K562 (cell line): ENCODE results near the gene UCP1. TPM values are rescaled to one million over a fixed set of nuclear protein-coding genes. Genes with fewer than 3 reads are reported as not detected.

ENCODE experiments used
- ATAC-seq: fragments of 200-7000 bp; cut with Tn5 transposase; 3 replicates; pipeline ENCODE4 v1.9.1; 2020; ENCODE audit warnings: moderate library complexity
- BruUV-seq: library from RNA; stranded (reverse); fragments of 400-500 nt; replicated peaks from 2 replicates; lab custom pipeline; 2021; lab: Mats Ljungman, UMichigan
- CTCF ChIA-PET: fragments of 300-600 bp; formaldehyde crosslinking; extraction: SDS; loops from one replicate; lab custom pipeline; 2021; ENCODE audit warnings: low intra/inter-chr PET ratio; lab: Yijun Ruan, JAX
- POLR2A ChIA-PET: fragments of 300-600, 350-650 bp; sonication (Branson Sonifier 250); formaldehyde crosslinking; extraction: SDS; loops from one replicate; lab custom pipeline; 2021; ENCODE audit warnings: antibody characterized with exemption, inconsistent platforms; lab: Yijun Ruan, JAX
- DNase-seq, 4 experiments: peaks; one replicate each; pipeline versions ENCODE4 v3.0.0 to v3.0.0-alpha.2; 2011 to 2018; ENCODE audit warnings: low spot score in 3 of 4, mixed read lengths in 3 of 4; ENCODE audit errors: extremely low read depth in 1 of 4
- FAIRE-seq: peaks from 2 replicates; lab custom pipeline; 2011; peaks lifted over from hg19 to GRCh38; lab: Jason Lieb, UNC
- H2AFZ ChIP-seq: 2 replicates; pipeline ENCODE4 v1.6.0; 2011; ENCODE audit warnings: low read depth, low read length, control low read depth, inconsistent platforms
- H3K27ac ChIP-seq: fragments of 200-600 bp; 3 replicates; pipeline ENCODE4 v1.8.0; 2011; ENCODE audit warnings: low read depth, mild to moderate bottlenecking, control low read depth, inconsistent platforms, low read length, moderate library complexity, mixed read lengths; ENCODE audit errors: extremely low read depth
- H3K27me3 ChIP-seq, 2 experiments: fragments of 300-600 bp in 1 of 2; 2 replicates in 1 of 2; 3 replicates in 1 of 2; pipeline versions ENCODE4 v1.6.0 to v1.8.0; 2011; ENCODE audit warnings: inconsistent platforms in 2 of 2, low read length in 2 of 2, mild to moderate bottlenecking in 1 of 2, mixed read lengths in 1 of 2, moderate library complexity in 1 of 2; ENCODE audit not compliant: control insufficient read depth in 2 of 2, insufficient read depth in 2 of 2
- H3K36me3 ChIP-seq: fragments of 300-600 bp; 3 replicates; pipeline ENCODE4 v1.8.0; 2011; ENCODE audit warnings: mild to moderate bottlenecking, low read length, inconsistent platforms; ENCODE audit not compliant: control insufficient read depth, insufficient read depth
- H3K4me1 ChIP-seq, 2 experiments: fragments of 200-600 bp in 1 of 2; replicated peaks in 1 of 2; 2 replicates in 1 of 2; 3 replicates in 1 of 2; pipeline versions ENCODE4 v1.5.1 to v1.8.0; 2011; ENCODE audit warnings: inconsistent platforms in 2 of 2, low read length in 2 of 2, mild to moderate bottlenecking in 1 of 2, mixed read lengths in 1 of 2, moderate library complexity in 1 of 2; ENCODE audit not compliant: control insufficient read depth in 2 of 2, insufficient read depth in 2 of 2
- H3K4me2 ChIP-seq: 2 replicates; pipeline ENCODE4 v1.6.1; 2011; ENCODE audit warnings: low read length, control low read depth, inconsistent platforms, mixed read lengths; ENCODE audit not compliant: insufficient read depth
- H3K4me3 ChIP-seq: fragments of 200-600 bp; sonication (generic), shearing (Covaris generic); 2 replicates; pipeline ENCODE4 v1.5.1; 2016; ENCODE audit warnings: control low read depth, inconsistent platforms
- H3K79me2 ChIP-seq: fragments of 200-600 bp; 3 replicates; pipeline ENCODE4 v1.8.0; 2011; ENCODE audit warnings: low read length, inconsistent platforms; ENCODE audit not compliant: control insufficient read depth, insufficient read depth
- H3K9ac ChIP-seq, 2 experiments: 2 replicates each; pipeline versions ENCODE4 v1.6.0 to v1.6.1; 2011; ENCODE audit warnings: low read depth in 2 of 2, low read length in 2 of 2, control low read depth in 1 of 2, inconsistent platforms in 1 of 2, mild to moderate bottlenecking in 1 of 2, mixed read lengths in 1 of 2; ENCODE audit not compliant: insufficient read depth in 1 of 2
- H3K9me1 ChIP-seq: one replicate; pipeline ENCODE4 v1.6.0; 2011; ENCODE audit warnings: inconsistent platforms, mild to moderate bottlenecking, low read length, moderate library complexity; ENCODE audit not compliant: control insufficient read depth, insufficient read depth
- H3K9me3 ChIP-seq: replicated peaks from 2 replicates; pipeline ENCODE4 v1.5.1; 2011; ENCODE audit warnings: low read depth, low read length, inconsistent platforms; ENCODE audit not compliant: control insufficient read depth, insufficient read depth
- H4K20me1 ChIP-seq: replicated peaks from 2 replicates; pipeline ENCODE4 v1.6.1; 2011; ENCODE audit warnings: low read length, inconsistent platforms, mixed read lengths; ENCODE audit not compliant: control insufficient read depth, insufficient read depth
- ELF2 ChIP-seq: fragments of 250-450 bp; sonication (Bioruptor Pico); IDR thresholded peaks from 2 replicates; pipeline ENCODE4 v1.5.0; 2021; ENCODE audit warnings: mild to moderate bottlenecking
- GABPA ChIP-seq: fragments of 200-800 bp; sonication (Bioruptor generic); conservative IDR thresholded peaks from 2 replicates; pipeline ENCODE4 v1.6.1; 2016; ENCODE audit warnings: low read depth, missing genetic modification characterization, missing compliant biosample characterization
- IRF2 ChIP-seq: sonication (generic); formaldehyde crosslinking; IDR thresholded peaks from 2 replicates; pipeline ENCODE4 v1.8.1; 2022; ENCODE audit warnings: mild to moderate bottlenecking, missing genetic modification reagents
- JUND ChIP-seq, 2 experiments: IDR thresholded peaks; 2 replicates in 1 of 2; 3 replicates in 1 of 2; pipeline ENCODE4 v1.6.1; 2011; ENCODE audit warnings: borderline replicate concordance in 2 of 2, low read depth in 2 of 2, low read length in 2 of 2, improper control_type of control experiment in 1 of 2, missing biosample characterization in 1 of 2, missing genetic modification characterization in 1 of 2, missing genetic modification reagents in 1 of 2
- SOX6 ChIP-seq: fragments of 450-650 bp; IDR thresholded peaks from 2 replicates; pipeline ENCODE4 v1.6.1; 2014; ENCODE audit warnings: mild to moderate bottlenecking
- ZNF407 ChIP-seq: fragments of 450-650 bp; IDR thresholded peaks from 2 replicates; pipeline ENCODE4 v1.6.1; 2016; ENCODE audit warnings: low read depth
- ZNF518B ChIP-seq: fragments of 250-450 bp; sonication (Bioruptor Pico); IDR thresholded peaks from 2 replicates; pipeline ENCODE4 v1.5.0; 2021; ENCODE audit warnings: mild to moderate bottlenecking, moderate library complexity
- ZNF77 ChIP-seq: fragments of 250-450 bp; sonication (Bioruptor Pico); IDR thresholded peaks from 2 replicates; pipeline ENCODE4 v1.5.0; 2020
- WGBS: fragments of 100-300 bp; shearing (Covaris generic); methylation state at CpG from one replicate; pipeline ENCODE4 v1.1.6; 2016; ENCODE audit warnings: low coverage, mixed read lengths; ENCODE audit not compliant: insufficient coverage; ENCODE audit errors: missing lambda C conversion rate; 5-methylcytosine and 5-hydroxymethylcytosine counted together
- in situ Hi-C: fragments of 300-500 bp; cut with MboI; formaldehyde crosslinking; loops from 4 replicates; pipeline ENCODE4 v1.15.0; 2018; ENCODE audit warnings: inconsistent platforms, mixed read lengths
- intact Hi-C: fragments of 100-400 bp; cut with micrococcal nuclease; formaldehyde crosslinking; loops from 2 replicates; pipeline ENCODE4 v1.14.2; 2022
- polyA plus RNA-seq, 8 experiments: library from polyadenylated mRNA; depleted of rRNA in 4 of 8; stranded (reverse) in 5 of 8; unstranded in 3 of 8; fragments of >200 nt; fragmentation: Nextera tagmentation in 2 of 8; fragmentation: Illumina TruSeq in 1 of 8; extraction: Ambion mirVana in 2 of 8; extraction: Trizol in 1 of 8; gene quantifications; 2 replicates each; pipeline versions ENCODE4 v1.2.1 to v1.2.3, GENCODE V29; 2011 to 2014; ENCODE audit warnings: inconsistent platforms in 1 of 8, missing spikeins in 1 of 8
- total RNA-seq, 7 experiments: library from RNA; depleted of rRNA in 6 of 7; stranded (reverse); fragments of >200 nt in 6 of 7; fragmentation: Illumina TruSeq in 2 of 7; extraction: Trizol in 2 of 7; gene quantifications; 2 replicates each; pipeline versions ENCODE4 v1.2.1 to v1.2.3, GENCODE V29; 2011 to 2021; ENCODE audit warnings: low replicate concordance in 1 of 7
- TF ChIP-seq, protein P1 (sequence below): fragments of 250-450 bp; sonication (Bioruptor Pico); IDR thresholded peaks from 2 replicates; pipeline ENCODE4 v1.9.0; 2021; ENCODE audit warnings: mild to moderate bottlenecking

Gene UCP1
- total and polyA plus RNA-seq, 9 of the 15 experiments (the other 6 are each of a cell fraction or from before 2014, with no cell fraction given): not detected

DNA sequence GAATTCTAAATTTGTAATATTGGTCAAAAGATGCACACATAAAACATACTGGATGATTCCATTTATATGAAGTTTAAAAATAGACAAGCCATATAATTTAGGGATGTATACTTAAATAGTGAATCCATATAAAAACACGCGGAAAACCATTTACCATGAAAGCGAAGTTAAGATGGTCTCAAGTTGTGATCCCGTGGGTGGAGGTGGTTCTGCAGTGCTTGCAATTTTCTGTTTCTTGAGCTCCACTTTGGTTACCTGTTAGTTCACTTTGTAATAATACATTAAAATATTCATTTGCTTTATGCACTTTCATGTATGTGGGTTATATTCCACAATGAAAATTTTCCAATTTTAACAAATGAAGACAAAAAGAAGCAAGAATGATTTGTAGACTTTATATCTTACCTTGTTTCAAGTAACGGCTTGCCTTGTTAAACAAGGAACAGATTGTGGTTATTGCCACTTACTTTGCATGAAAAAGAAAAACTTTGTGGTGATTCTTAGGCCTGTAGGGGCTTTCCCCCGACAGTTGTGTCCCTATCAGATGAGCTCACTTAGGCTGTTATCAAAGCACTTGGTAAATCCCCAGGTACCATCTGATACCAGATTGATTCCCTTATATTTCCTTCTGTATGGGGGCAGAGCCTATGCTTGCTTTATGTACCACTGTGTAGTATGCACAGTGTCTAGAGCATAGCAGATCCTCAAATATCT lies 12.2 kb downstream of the UCP1 start:
- no peak overlapping the region for H3K27ac ChIP-seq
- no TSS peak for BruUV-seq
- H3K79me2 ChIP-seq: no peaks in the 10 kb centered on the region
- no peaks in the 10 kb centered on the region for H4K20me1 ChIP-seq
- no peaks in the 10 kb centered on the region for H3K4me1 ChIP-seq
- no peak overlapping the region for H2AFZ ChIP-seq
- CTCF ChIA-PET: no interaction called here
- H3K36me3 ChIP-seq: no peaks in the 10 kb centered on the region
- ATAC-seq (no peak), DNase-seq (no peak), FAIRE-seq (no peak)
- POLR2A ChIA-PET: no interaction called here
- TF ChIP-seq SOX6 (no peak), IRF2 (CRISPR knock-in tag) (no peak), ZNF407 (no peak), ELF2 (CRISPR knock-in tag) (no peak), GABPA (tag) (no peak), ZNF518B (CRISPR knock-in tag) (no peak), ZNF77 (CRISPR knock-in tag) (no peak), JUND (IDR thresholded peaks at IDR 0.05; ENCODE audit: borderline replicate concordance, low read depth, low read length) (no peak), JUND (tag; IDR thresholded peaks at IDR 0.05; ENCODE audit: borderline replicate concordance, low read depth, low read length) (no peak)
- TF ChIP-seq, protein P1, sequence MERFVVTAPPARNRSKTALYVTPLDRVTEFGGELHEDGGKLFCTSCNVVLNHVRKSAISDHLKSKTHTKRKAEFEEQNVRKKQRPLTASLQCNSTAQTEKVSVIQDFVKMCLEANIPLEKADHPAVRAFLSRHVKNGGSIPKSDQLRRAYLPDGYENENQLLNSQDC: no peak
- H3K27me3 ChIP-seq: no peaks in the 10 kb centered on the region
- WGBS: 43% methylated on average over 6 of the region's 6 CpGs
- no peaks in the 10 kb centered on the region for H3K9me3 ChIP-seq
- no peaks in the 10 kb centered on the region for H3K9me1 ChIP-seq
- in situ Hi-C loops (no loop called here), intact Hi-C loops (no loop called here)
- no peak overlapping the region for H3K4me3 ChIP-seq
- H3K9ac ChIP-seq: no peak overlapping the region
- no peak overlapping the region for H3K4me2 ChIP-seq
